BJ (cell line): ENCODE results near the gene C1orf185. TPM values are rescaled to one million over a fixed set of nuclear protein-coding genes. Genes with fewer than 3 reads are reported as not detected.
A peak's percentile ranks its signal among the peaks of the same experiment; 100 is the strongest.

Experiments used
- CTCF ChIA-PET: fragments of 350-600 bp; formaldehyde crosslinking; extraction: SDS; loops from one replicate; lab custom pipeline; 2021; ENCODE audit warnings: antibody characterized with exemption, inconsistent platforms; lab: Yijun Ruan, JAX
- POLR2A ChIA-PET: fragments of 300-600 bp; sonication (Branson Sonifier 250); formaldehyde crosslinking; extraction: SDS; loops from one replicate; lab custom pipeline; 2021; ENCODE audit warnings: antibody characterized with exemption; lab: Charles Lee
- DNase-seq: peaks from one replicate; pipeline ENCODE4 v3.0.0-alpha.2; 2011; ENCODE audit warnings: low read depth
- H3K27me3 ChIP-seq: 2 replicates; pipeline ENCODE4 v1.6.0; 2011; ENCODE audit warnings: low read length; ENCODE audit not compliant: control insufficient read depth, insufficient read depth
- H3K36me3 ChIP-seq: 2 replicates; pipeline ENCODE4 v1.5.1; 2011; ENCODE audit warnings: low read length; ENCODE audit not compliant: control insufficient read depth, insufficient read depth
- H3K4me3 ChIP-seq: 2 replicates; pipeline ENCODE4 v1.5.1; 2011; ENCODE audit warnings: low read depth, mild to moderate bottlenecking, control low read depth, low read length
- CTCF ChIP-seq: IDR thresholded peaks from 2 replicates; pipeline ENCODE4 v1.5.1; 2011; ENCODE audit warnings: low read depth, mild to moderate bottlenecking, control low read depth, inconsistent platforms, low read length, moderate library complexity; ENCODE audit not compliant: insufficient read depth
- polyA plus RNA-seq: library from polyadenylated mRNA; depleted of rRNA; stranded (reverse); fragments of >200 nt; gene quantifications from 2 replicates; pipeline ENCODE4 v1.2.3, GENCODE V29; 2011

The C1orf185 gene
- polyA plus RNA-seq, 1 experiment = not detected

DNA sequence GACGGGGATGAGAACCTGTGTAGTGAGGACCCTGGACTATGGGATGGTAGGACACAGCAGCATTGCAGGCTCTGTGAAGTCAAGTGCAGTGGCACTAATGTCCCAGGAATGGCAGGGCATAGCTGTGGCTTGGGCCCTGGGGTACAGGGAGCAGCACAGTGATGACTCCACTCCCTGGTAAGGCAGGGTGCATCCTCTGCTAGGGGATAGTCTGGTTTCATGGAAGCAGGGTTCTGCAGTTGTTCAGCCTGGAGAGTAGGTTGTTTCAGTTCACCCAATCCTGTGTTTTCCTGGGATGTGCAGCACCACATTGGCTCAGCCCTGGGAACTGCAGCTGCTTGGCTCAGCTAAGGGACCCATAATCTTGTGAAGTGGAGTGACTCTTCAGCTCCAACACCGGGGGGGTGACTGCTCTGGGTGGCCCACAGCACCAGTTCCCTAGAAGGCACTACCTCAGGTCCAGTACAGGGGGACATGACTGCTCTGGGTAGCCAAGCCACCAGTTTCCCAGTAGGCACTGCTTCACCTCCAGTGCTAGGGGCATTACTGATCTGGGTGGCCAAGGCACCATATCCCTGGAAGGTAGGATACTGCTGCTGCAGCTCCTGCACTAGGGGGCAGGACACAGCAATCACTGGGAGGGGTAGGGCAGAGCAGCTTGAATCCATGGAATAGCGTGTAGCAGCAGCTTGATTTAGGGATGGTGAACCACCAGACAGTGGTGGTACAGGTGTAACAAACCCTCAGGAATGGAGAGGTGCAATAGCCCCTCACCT lies 15.3 kb upstream of the C1orf185 start:
- DNase-seq = no peak
- no peak for TF ChIP-seq CTCF
- CTCF ChIA-PET = interaction anchor here (0.5 kb wide), 1 partner anchor 492 kb away, joined by 3 read pairs; no protein-coding TSS in a partner anchor

GRCh38 chr1:51088474-51088873 lies 13.6 kb upstream of the C1orf185 start:
- POLR2A ChIA-PET = no interaction called here
- no peak for DNase-seq

More for the DNA sequence above, 15.3 kb upstream of the C1orf185 start:
- POLR2A ChIA-PET = no interaction called here
- H3K4me3 ChIP-seq = no peak overlapping the region
- H3K27me3 ChIP-seq = peaks cover 2% of the 10 kb centered on the region; the same call in 1 of the 2 replicates
- no peaks in the 10 kb centered on the region for H3K36me3 ChIP-seq

GRCh38 chr1:51093581-51093980 lies 8.4 kb upstream of the C1orf185 start:
- no peak for TF ChIP-seq CTCF
- Histone ChIP-seq H3K27me3 (peaks cover 8% of the 10 kb centered on the region), H3K4me3 (no peak overlapping the region), H3K36me3 (no peaks in the 10 kb centered on the region)
- DNase-seq = no peak
- ChIA-PET CTCF (no interaction called here), POLR2A (no interaction called here)

More at GRCh38 chr1:51088474-51088873, 13.6 kb upstream of the C1orf185 start:
- CTCF ChIA-PET = interaction anchor here (1.0 to 1.9 kb wide), 3 partner anchors 19 to 101 kb away, joined by 3 to 10 read pairs (median 4); no protein-coding TSS in a partner anchor
- H3K36me3 ChIP-seq = no peaks in the 10 kb centered on the region
- 0 out of 2 replicates have a peak, but pooled peaks have one; percentile 16 for TF ChIP-seq CTCF
- peaks cover 2% of the 10 kb centered on the region; the same call in 1 of the 2 replicates for H3K27me3 ChIP-seq
- H3K4me3 ChIP-seq = no peak overlapping the region

DNA sequence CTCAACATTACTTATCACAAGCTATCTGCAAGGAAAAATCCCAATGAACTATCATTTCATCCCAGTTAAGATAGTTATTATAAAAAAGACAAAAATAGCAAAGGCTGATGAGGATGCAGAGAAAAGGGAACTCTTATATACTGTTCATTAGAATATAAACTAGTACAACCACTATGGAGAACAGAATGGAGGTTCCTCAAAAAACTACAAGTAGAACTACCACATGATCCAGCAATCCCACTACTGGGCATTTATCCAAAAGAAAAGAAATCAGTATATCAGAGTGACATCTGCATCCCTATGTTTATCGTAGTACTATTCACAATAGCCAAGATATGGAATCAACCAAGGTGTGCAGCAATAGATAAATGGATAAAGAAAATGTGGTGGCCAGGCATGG lies 4.9 kb upstream of the C1orf185 start:
- TF ChIP-seq CTCF = no peak
- no peak for DNase-seq
- Histone ChIP-seq H3K27me3 (peaks cover 8% of the 10 kb centered on the region), H3K36me3 (no peaks in the 10 kb centered on the region), H3K4me3 (no peak overlapping the region)
- POLR2A ChIA-PET = no interaction called here
- CTCF ChIA-PET = no interaction called here

DNA sequence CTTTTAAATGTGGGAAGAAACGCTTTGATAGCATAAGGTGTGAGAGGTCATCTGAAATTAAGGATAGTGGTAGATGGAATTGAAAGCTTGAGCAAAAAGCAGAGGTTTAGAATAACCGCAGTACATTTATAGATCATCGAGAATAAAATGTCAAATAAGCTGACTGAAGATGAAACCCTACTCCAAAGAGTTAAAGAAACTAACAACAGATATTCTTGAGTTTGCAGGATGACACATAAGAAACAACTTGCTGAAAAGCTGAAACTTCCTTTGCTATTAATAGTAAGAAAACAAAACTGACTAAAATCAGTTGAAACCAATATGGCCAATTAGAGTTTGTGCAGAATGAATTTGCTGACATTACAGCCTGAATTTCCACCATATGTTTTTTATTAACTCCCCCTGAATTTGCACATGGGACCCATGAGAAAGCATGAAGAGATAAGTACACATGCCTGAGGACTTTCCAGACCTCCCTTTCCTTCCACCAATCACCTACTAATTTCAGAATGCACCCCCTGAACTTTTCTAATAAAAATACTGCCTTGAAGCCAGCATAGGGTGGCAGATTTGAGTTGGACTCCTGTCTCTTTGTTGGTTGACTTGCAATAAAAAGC lies 1.7 kb upstream of the C1orf185 start:
- POLR2A ChIA-PET = interaction anchor here (0.6 kb wide), 1 partner anchor 194 kb away, joined by 3 read pairs; no protein-coding TSS in a partner anchor
- TF ChIP-seq CTCF = no peak
- Histone ChIP-seq H3K27me3 (no peaks in the 10 kb centered on the region), H3K4me3 (no peak overlapping the region), H3K36me3 (no peaks in the 10 kb centered on the region)
- CTCF ChIA-PET = interaction anchor here (1.1 kb wide), 1 partner anchor 10 kb away, joined by 5 read pairs; no protein-coding TSS in a partner anchor
- DNase-seq = no peak
